ENCODE measurements around the gene S100A12.

- TF ChIP-seq EZH2 (IDR thresholded peaks at IDR 0.05; ENCODE audit: borderline replicate concordance) (no peak), CTCF (IDR thresholded peaks at IDR 0.05; ENCODE audit: poor library complexity) (no peak)
Observed at GRCh38 chr1:153392822-153393221, 17.4 kb upstream of the S100A12 start.

Measured in hepatocyte (in vitro differentiated cells).